H1 (cell line): Measurements from ENCODE around the gene KIF26B. TPM values are rescaled to one million over a fixed set of nuclear protein-coding genes. Genes with fewer than 3 reads are reported as not detected.

Experiments
- CTCF ChIA-PET: fragments of 300-600 bp; sonication (Branson Sonifier 250); formaldehyde crosslinking; loops from one replicate; lab custom pipeline; 2021; ENCODE audit not compliant: partially characterized antibody; lab: Charles Lee
- POLR2A ChIA-PET: fragments of 300-600 bp; sonication (Branson Sonifier 250); formaldehyde crosslinking; loops from one replicate; lab custom pipeline; 2021; ENCODE audit warnings: inconsistent platforms; ENCODE audit not compliant: partially characterized antibody; lab: Charles Lee
- DNase-seq, 2 experiments: peaks; one replicate each; pipeline versions ENCODE4 v3.0.0 to v3.0.0-alpha.2; 2010 to 2022; ENCODE audit warnings: low spot score in 2 of 2, low read depth in 1 of 2, mixed read lengths in 1 of 2
- FAIRE-seq: peaks from 2 replicates; lab custom pipeline; 2011; peaks lifted over from hg19 to GRCh38; lab: Jason Lieb, UNC
- H2AFZ ChIP-seq: 2 replicates; pipeline ENCODE4 v1.8.1; 2012; ENCODE audit warnings: low read length, inconsistent platforms
- H2AK5ac ChIP-seq: 2 replicates; pipeline ENCODE4 v1.6.1; 2013; ENCODE audit warnings: low read depth, low read length
- H2BK120ac ChIP-seq: replicated peaks from 2 replicates; pipeline ENCODE3; 2013; ENCODE audit warnings: low read depth, low read length, inconsistent platforms
- H2BK12ac ChIP-seq: 2 replicates; pipeline ENCODE4 v1.6.1; 2013; ENCODE audit warnings: low read depth, low read length
- H2BK15ac ChIP-seq: 2 replicates; pipeline ENCODE4 v1.6.1; 2013; ENCODE audit warnings: low read length
- H2BK20ac ChIP-seq: 2 replicates; pipeline ENCODE4 v1.6.1; 2013; ENCODE audit warnings: low read length
- H2BK5ac ChIP-seq: 2 replicates; pipeline ENCODE4 v1.6.1; 2013; ENCODE audit warnings: low read depth, low read length
- H3K14ac ChIP-seq: 2 replicates; pipeline ENCODE4 v1.6.1; 2013; ENCODE audit warnings: inconsistent platforms; ENCODE audit not compliant: insufficient read length
- H3K18ac ChIP-seq: 2 replicates; pipeline ENCODE4 v1.6.1; 2013; ENCODE audit warnings: low read length; ENCODE audit errors: extremely low read depth
- H3K23ac ChIP-seq: 2 replicates; pipeline ENCODE4 v1.6.1; 2013; ENCODE audit warnings: inconsistent platforms; ENCODE audit not compliant: insufficient read length
- H3K23me2 ChIP-seq: 2 replicates; pipeline ENCODE4 v1.6.1; 2013; ENCODE audit warnings: low read depth, low read length
- H3K27ac ChIP-seq: 2 replicates; pipeline ENCODE4 v1.6.1; 2011; ENCODE audit warnings: low read depth, low read length, inconsistent platforms
- H3K27me3 ChIP-seq, 4 experiments: replicated peaks in 1 of 4; 1 replicate in 1 of 4; 2 replicates in 3 of 4; pipeline versions ENCODE4 v1.6.1 to v1.8.1; 2011 to 2013; ENCODE audit warnings: low read length in 3 of 4, mild to moderate bottlenecking in 3 of 4, inconsistent platforms in 2 of 4, mixed read lengths in 2 of 4, moderate library complexity in 1 of 4; ENCODE audit not compliant: control insufficient read depth in 3 of 4, insufficient read depth in 3 of 4; ENCODE audit errors: extremely low read depth in 1 of 4
- H3K36me3 ChIP-seq, 4 experiments: 2 replicates each; pipeline versions ENCODE4 v1.6.1 to v1.8.1; 2011 to 2013; ENCODE audit warnings: mild to moderate bottlenecking in 4 of 4, low read length in 3 of 4, moderate library complexity in 2 of 4, control low read depth in 1 of 4, inconsistent platforms in 1 of 4; ENCODE audit not compliant: insufficient read depth in 4 of 4, control insufficient read depth in 2 of 4
- H3K4ac ChIP-seq: replicated peaks from 2 replicates; pipeline ENCODE3; 2013; ENCODE audit warnings: low read length, low read depth, mixed read lengths, inconsistent platforms; ENCODE audit not compliant: insufficient read length
- H3K4me1 ChIP-seq, 4 experiments: replicated peaks in 1 of 4; 1 replicate in 1 of 4; 2 replicates in 3 of 4; pipeline versions ENCODE4 v1.6.1 to v1.8.1; 2011 to 2013; ENCODE audit warnings: low read length in 3 of 4, inconsistent platforms in 2 of 4, mixed read lengths in 1 of 4; ENCODE audit not compliant: insufficient read depth in 4 of 4, control insufficient read depth in 3 of 4
- H3K4me2 ChIP-seq, 2 experiments: 2 replicates each; pipeline versions ENCODE4 v1.6.1 to v1.8.1; 2011 to 2013; ENCODE audit warnings: low read depth in 2 of 2, low read length in 2 of 2, control low read depth in 1 of 2, inconsistent platforms in 1 of 2, mild to moderate bottlenecking in 1 of 2; ENCODE audit not compliant: insufficient read depth in 1 of 2
- H3K4me3 ChIP-seq, 4 experiments: fragments of 200-600, 300-600 bp in 1 of 4; sonication (generic), shearing (Covaris generic), sonication (Bioruptor Twin) in 1 of 4; 2 replicates each; pipeline versions ENCODE4 v1.5.1 to v1.8.1; 2011 to 2016; ENCODE audit warnings: low read length in 4 of 4, low read depth in 3 of 4, control low read depth in 2 of 4, inconsistent platforms in 2 of 4, mild to moderate bottlenecking in 2 of 4, mixed read lengths in 1 of 4, moderate library complexity in 1 of 4; ENCODE audit not compliant: insufficient read depth in 2 of 4; ENCODE audit errors: extremely low read depth in 1 of 4
- H3K56ac ChIP-seq: replicated peaks from 2 replicates; pipeline ENCODE3; 2013; ENCODE audit warnings: low read depth, mild to moderate bottlenecking, mixed read lengths, low read length, inconsistent platforms; ENCODE audit not compliant: insufficient read length
- H3K79me1 ChIP-seq: 2 replicates; pipeline ENCODE4 v1.6.1; 2013; ENCODE audit warnings: low read depth, low read length, control low read depth
- H3K79me2 ChIP-seq, 2 experiments: 2 replicates each; pipeline versions ENCODE4 v1.6.1 to v1.8.1; 2012 to 2013; ENCODE audit warnings: low read length in 2 of 2, mild to moderate bottlenecking in 2 of 2, inconsistent platforms in 1 of 2; ENCODE audit not compliant: insufficient read depth in 2 of 2, control insufficient read depth in 1 of 2
- H3K9ac ChIP-seq, 4 experiments: replicated peaks in 1 of 4; 1 replicate in 1 of 4; 2 replicates in 3 of 4; pipeline versions ENCODE4 v1.6.1 to v1.8.1; 2011 to 2013; ENCODE audit warnings: low read depth in 3 of 4, low read length in 3 of 4, control low read depth in 2 of 4, mild to moderate bottlenecking in 2 of 4, moderate library complexity in 2 of 4, inconsistent platforms in 1 of 4; ENCODE audit errors: extremely low read depth in 1 of 4
- H3K9me3 ChIP-seq, 2 experiments: 2 replicates each; pipeline versions ENCODE4 v1.6.1 to v1.8.1; 2012 to 2013; ENCODE audit warnings: mild to moderate bottlenecking in 2 of 2, moderate library complexity in 2 of 2, control low read depth in 1 of 2, inconsistent platforms in 1 of 2, low read depth in 1 of 2, low read length in 1 of 2, mixed read lengths in 1 of 2; ENCODE audit not compliant: insufficient read depth in 2 of 2
- H4K20me1 ChIP-seq, 2 experiments: replicated peaks in 1 of 2; 2 replicates each; pipeline versions ENCODE3 to v1.8.1; 2011 to 2013; ENCODE audit warnings: inconsistent platforms in 2 of 2, low read length in 2 of 2, mild to moderate bottlenecking in 1 of 2; ENCODE audit not compliant: insufficient read depth in 2 of 2, control insufficient read depth in 1 of 2
- H4K5ac ChIP-seq: 2 replicates; pipeline ENCODE4 v1.6.1; 2013; ENCODE audit warnings: low read length, low read depth, mixed read lengths, inconsistent platforms; ENCODE audit not compliant: insufficient read length
- H4K8ac ChIP-seq: 2 replicates; pipeline ENCODE4 v1.8.0; 2013; ENCODE audit warnings: mild to moderate bottlenecking, moderate library complexity, low read length, inconsistent platforms; ENCODE audit not compliant: insufficient read depth; ENCODE audit errors: extremely low read depth
- H4K91ac ChIP-seq: replicated peaks from 2 replicates; pipeline ENCODE3; 2013; ENCODE audit warnings: low read length, mixed read lengths, inconsistent platforms; ENCODE audit not compliant: insufficient read length
- ASH2L ChIP-seq: fragments of 200-600, 300-600 bp; sonication (generic); IDR thresholded peaks from one replicate; pipeline ENCODE4 v1.7.1; 2017; ENCODE audit warnings: low read length
- CHD1 ChIP-seq: IDR thresholded peaks from 2 replicates; pipeline ENCODE4 v1.6.1; 2012; ENCODE audit warnings: low read depth, low read length, improper control_type of control experiment
- MAFK ChIP-seq: IDR thresholded peaks from 2 replicates; pipeline ENCODE4 v1.6.1; 2012; ENCODE audit warnings: low read depth, mild to moderate bottlenecking, improper control_type of control experiment, low read length
- NANOG ChIP-seq: IDR thresholded peaks from 2 replicates; pipeline ENCODE4 v1.6.1; 2011; ENCODE audit warnings: low read length, low read depth, mild to moderate bottlenecking, inconsistent platforms; ENCODE audit not compliant: insufficient read depth, poor library complexity, severe bottlenecking
- RAD21 ChIP-seq, 2 experiments: IDR thresholded peaks in 1 of 2; conservative IDR thresholded peaks in 1 of 2; 2 replicates each; pipeline ENCODE4 v1.6.1; 2011; ENCODE audit warnings: low read depth in 2 of 2, low read length in 2 of 2, improper control_type of control experiment in 1 of 2, inconsistent platforms in 1 of 2, mild to moderate bottlenecking in 1 of 2, moderate library complexity in 1 of 2
- SAP30 ChIP-seq: fragments of 300-600 bp; sonication (generic); IDR thresholded peaks from 2 replicates; pipeline ENCODE4 v1.7.1; 2012; ENCODE audit warnings: low read length, moderate library complexity, mild to moderate bottlenecking, inconsistent platforms; ENCODE audit not compliant: insufficient read depth, insufficient replicate concordance
- TAF1 ChIP-seq: IDR thresholded peaks from 2 replicates; pipeline ENCODE4 v1.6.1; 2011; ENCODE audit warnings: mild to moderate bottlenecking, low read depth, low read length
- YY1 ChIP-seq: IDR thresholded peaks from 2 replicates; pipeline ENCODE4 v1.6.1; 2011; ENCODE audit warnings: low read depth, mild to moderate bottlenecking, low read length
- WGBS, 2 experiments: shearing (Covaris generic) in 1 of 2; methylation state at CpG; one replicate each; pipeline versions ENCODE4 v1.1.6 to v1.1.7; 2013 to 2015; ENCODE audit warnings: low lambda C conversion rate in 2 of 2, mixed read lengths in 2 of 2, inconsistent platforms in 1 of 2, low coverage in 1 of 2, missing lambda C conversion rate in 1 of 2; ENCODE audit not compliant: insufficient replicate concordance in 2 of 2, insufficient coverage in 1 of 2, insufficient read length in 1 of 2; ENCODE audit errors: extremely low coverage in 1 of 2, missing lambda C conversion rate in 1 of 2; 5-methylcytosine and 5-hydroxymethylcytosine counted together
- polyA plus RNA-seq, 7 experiments: library from polyadenylated mRNA; depleted of rRNA in 3 of 7; stranded (reverse) in 5 of 7; unstranded in 2 of 7; fragments of >200 nt in 5 of 7; fragments of 200-250 nt in 2 of 7; gene quantifications; 1 replicate in 5 of 7; 2 replicates in 1 of 7; 4 replicates in 1 of 7; pipeline versions ENCODE4 v1.2.1 to v1.2.3, GENCODE V29; 2011 to 2013; ENCODE audit warnings: missing spikeins in 2 of 7, mixed read lengths in 2 of 7
- total RNA-seq: library from RNA; stranded (reverse); fragmentation: NEBNext Ultra II Directional; extraction: Animal tissue kit (Norgen Biotek cat#: 25700); gene quantifications from 2 replicates; pipeline ENCODE4 v1.2.1, GENCODE V29; 2021
- TF ChIP-seq, protein P1 (sequence below): IDR thresholded peaks from 2 replicates; pipeline ENCODE4 v1.6.1; 2011; ENCODE audit warnings: low read length, improper control_type of control experiment
- TF ChIP-seq, protein P2 (sequence below): IDR thresholded peaks from 2 replicates; pipeline ENCODE4 v1.6.1; 2012; ENCODE audit warnings: low read length, inconsistent platforms

The KIF26B gene
- total and polyA plus RNA-seq, 2 of the 8 experiments (the other 6 are each of a cell fraction or from before 2014, with no cell fraction given), result 0.06 to 0.28 TPM

DNA sequence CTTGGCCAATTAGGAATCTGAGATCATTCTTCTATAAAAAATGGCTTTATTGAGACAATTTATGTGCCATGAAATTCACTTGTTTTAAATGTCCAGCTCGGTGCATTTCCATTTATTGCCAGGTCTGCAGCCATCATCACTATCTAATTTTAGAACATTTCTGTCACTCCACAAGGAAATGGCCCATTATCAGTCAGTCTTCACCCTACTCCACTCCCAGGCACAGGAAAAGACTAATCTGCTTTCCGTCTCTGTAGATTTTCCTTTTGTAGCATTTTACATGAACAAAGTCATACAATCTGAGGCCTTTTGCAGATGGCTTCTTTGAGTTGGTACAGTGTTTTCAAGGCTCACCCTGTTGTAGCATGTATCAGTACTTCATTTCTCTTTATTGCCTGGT, 27.2 kb downstream of the KIF26B start:
- H2BK120ac ChIP-seq, result no peak overlapping the region
- H2BK20ac ChIP-seq, result 0 out of 2 replicates have a peak overlapping the region, but pooled peaks have one; percentile 6
- no peaks in the 10 kb centered on the region for H3K27me3 ChIP-seq
- no peak overlapping the region for H2BK15ac ChIP-seq
- H4K5ac ChIP-seq, result no peak overlapping the region
- H3K14ac ChIP-seq, result no peak overlapping the region
- no peaks in the 10 kb centered on the region for H3K23me2 ChIP-seq
- no peak overlapping the region for H3K18ac ChIP-seq
- H4K20me1 ChIP-seq, result no peaks in the 10 kb centered on the region
- H3K9me3 ChIP-seq, result no peaks in the 10 kb centered on the region
- H2AFZ ChIP-seq, result no peak overlapping the region
- peaks cover 5 to 7% (median 6%) of the 10 kb centered on the region in 4 experiments; a peak in 6 of 7 replicates for H3K4me1 ChIP-seq
- no peak for FAIRE-seq
- DNase-seq, result no peak
- H4K8ac ChIP-seq, result no peak overlapping the region
- TF ChIP-seq MAFK, result no peak
- TF ChIP-seq TAF1, result no peak
- TF ChIP-seq NANOG, result no peak
- TF ChIP-seq CHD1, result no peak
- TF ChIP-seq RAD21 (IDR thresholded peaks at IDR 0.05 in 1 of 2, conservative IDR thresholded peaks at IDR 0.05 in 1 of 2; ENCODE audit: low read depth in 2 of 2, low read length in 2 of 2), result no peak
- TF ChIP-seq SAP30, result no peak
- no peak for TF ChIP-seq YY1
- no peak for TF ChIP-seq ASH2L
- TF ChIP-seq, protein P1, sequence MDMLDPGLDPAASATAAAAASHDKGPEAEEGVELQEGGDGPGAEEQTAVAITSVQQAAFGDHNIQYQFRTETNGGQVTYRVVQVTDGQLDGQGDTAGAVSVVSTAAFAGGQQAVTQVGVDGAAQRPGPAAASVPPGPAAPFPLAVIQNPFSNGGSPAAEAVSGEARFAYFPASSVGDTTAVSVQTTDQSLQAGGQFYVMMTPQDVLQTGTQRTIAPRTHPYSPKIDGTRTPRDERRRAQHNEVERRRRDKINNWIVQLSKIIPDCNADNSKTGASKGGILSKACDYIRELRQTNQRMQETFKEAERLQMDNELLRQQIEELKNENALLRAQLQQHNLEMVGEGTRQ, result no peak
- TF ChIP-seq, protein P2, sequence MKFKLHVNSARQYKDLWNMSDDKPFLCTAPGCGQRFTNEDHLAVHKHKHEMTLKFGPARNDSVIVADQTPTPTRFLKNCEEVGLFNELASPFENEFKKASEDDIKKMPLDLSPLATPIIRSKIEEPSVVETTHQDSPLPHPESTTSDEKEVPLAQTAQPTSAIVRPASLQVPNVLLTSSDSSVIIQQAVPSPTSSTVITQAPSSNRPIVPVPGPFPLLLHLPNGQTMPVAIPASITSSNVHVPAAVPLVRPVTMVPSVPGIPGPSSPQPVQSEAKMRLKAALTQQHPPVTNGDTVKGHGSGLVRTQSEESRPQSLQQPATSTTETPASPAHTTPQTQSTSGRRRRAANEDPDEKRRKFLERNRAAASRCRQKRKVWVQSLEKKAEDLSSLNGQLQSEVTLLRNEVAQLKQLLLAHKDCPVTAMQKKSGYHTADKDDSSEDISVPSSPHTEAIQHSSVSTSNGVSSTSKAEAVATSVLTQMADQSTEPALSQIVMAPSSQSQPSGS, result no peak
- no peak overlapping the region for H3K4ac ChIP-seq
- H3K4me3 ChIP-seq, result no peak overlapping the region
- H3K23ac ChIP-seq, result no peak overlapping the region
- H3K9ac ChIP-seq, result no peak overlapping the region
- no peaks in the 10 kb centered on the region for H3K79me2 ChIP-seq
- H3K79me1 ChIP-seq, result no peaks in the 10 kb centered on the region
- ChIA-PET POLR2A (interaction anchor here (0.7 kb wide), 1 partner anchor 348 kb away, joined by 3 read pairs; no protein-coding TSS in a partner anchor), CTCF (no interaction called here)
- H2BK5ac ChIP-seq, result no peak overlapping the region
- H3K36me3 ChIP-seq, result no peaks in the 10 kb centered on the region
- H2AK5ac ChIP-seq, result no peak overlapping the region
- H3K4me2 ChIP-seq, result no peak overlapping the region
- WGBS, 2 experiments, result 85% methylated on average over 2 of the region's 2 CpGs; no CpG with 5 or more reads in 1 of the 2 experiments
- H2BK12ac ChIP-seq, result no peak overlapping the region
- no peak overlapping the region for H4K91ac ChIP-seq
- no peak overlapping the region for H3K56ac ChIP-seq
- H3K27ac ChIP-seq, result no peak overlapping the region
